Stimulated activated CD8-positive, alpha-beta memory T cell treated with anti-CD3 and anti-CD28 coated beads, Interleukin-2, amount 100 ng/mL, for 48 hours (primary cell): ENCODE data around the gene HRAS.
A peak's percentile ranks its signal among the peaks of the same experiment; 100 is the strongest.
"Not testable (repeated sequence)": the region's sequence is repeated elsewhere in the genome, so short reads cannot be mapped to it uniquely, and the experiment has no call there.

Source experiments
- DNase-seq, 2 donors: peaks; one replicate each; pipeline ENCODE4 v3.0.0-alpha.2; 2020; ENCODE audit warnings: low read depth in 2 of 2

The HRAS gene

GRCh38 chr11:532986-533585 lies 2.3 kb downstream of the HRAS start:
- DNase-seq = no peak

GRCh38 chr11:532527-532985 lies 2.8 kb downstream of the HRAS start:
- no peak for DNase-seq

GRCh38 chr11:531919-532526 lies 3.4 kb downstream of the HRAS start:
- DNase-seq = no peak

- no peak for DNase-seq
Observed at GRCh38 chr11:530960-531831, 4.2 kb downstream of the HRAS start.

- no peak for DNase-seq
Observed at GRCh38 chr11:529728-530411, 5.5 kb downstream of the HRAS start.

GRCh38 chr11:528815-529727 lies 6.3 kb downstream of the HRAS start:
- DNase-seq = no peak

GRCh38 chr11:528166-528814 lies 7.1 kb downstream of the HRAS start:
- DNase-seq = no peak

- no peak for DNase-seq
Observed at GRCh38 chr11:526192-526591, 9.2 kb downstream of the HRAS start.

GRCh38 chr11:521177-521688 lies 14.1 kb downstream of the HRAS start:
- DNase-seq = no peak

GRCh38 chr11:520428-521176 lies 14.8 kb downstream of the HRAS start:
- DNase-seq = no peak

GRCh38 chr11:518463-519202 lies 16.7 kb downstream of the HRAS start:
- DNase-seq = peak; percentile 82

GRCh38 chr11:516918-517685 lies 18.3 kb downstream of the HRAS start:
- DNase-seq = not testable (repeated sequence)

- DNase-seq = no peak
Observed at GRCh38 chr11:516400-516799, 19.0 kb downstream of the HRAS start.

- DNase-seq = no peak
Observed at GRCh38 chr11:515131-515530, 20.2 kb downstream of the HRAS start.

GRCh38 chr11:514606-515005 lies 20.8 kb downstream of the HRAS start:
- DNase-seq = no peak

GRCh38 chr11:512761-513595 lies 22.4 kb downstream of the HRAS start:
- no peak for DNase-seq

- DNase-seq = no peak
Observed at GRCh38 chr11:508956-509355, 26.4 kb downstream of the HRAS start.
